ENCODE measurements around the gene ANTXR1.
A peak's percentile ranks its signal among the peaks of the same experiment; 100 is the strongest.

Gene ANTXR1

DNA sequence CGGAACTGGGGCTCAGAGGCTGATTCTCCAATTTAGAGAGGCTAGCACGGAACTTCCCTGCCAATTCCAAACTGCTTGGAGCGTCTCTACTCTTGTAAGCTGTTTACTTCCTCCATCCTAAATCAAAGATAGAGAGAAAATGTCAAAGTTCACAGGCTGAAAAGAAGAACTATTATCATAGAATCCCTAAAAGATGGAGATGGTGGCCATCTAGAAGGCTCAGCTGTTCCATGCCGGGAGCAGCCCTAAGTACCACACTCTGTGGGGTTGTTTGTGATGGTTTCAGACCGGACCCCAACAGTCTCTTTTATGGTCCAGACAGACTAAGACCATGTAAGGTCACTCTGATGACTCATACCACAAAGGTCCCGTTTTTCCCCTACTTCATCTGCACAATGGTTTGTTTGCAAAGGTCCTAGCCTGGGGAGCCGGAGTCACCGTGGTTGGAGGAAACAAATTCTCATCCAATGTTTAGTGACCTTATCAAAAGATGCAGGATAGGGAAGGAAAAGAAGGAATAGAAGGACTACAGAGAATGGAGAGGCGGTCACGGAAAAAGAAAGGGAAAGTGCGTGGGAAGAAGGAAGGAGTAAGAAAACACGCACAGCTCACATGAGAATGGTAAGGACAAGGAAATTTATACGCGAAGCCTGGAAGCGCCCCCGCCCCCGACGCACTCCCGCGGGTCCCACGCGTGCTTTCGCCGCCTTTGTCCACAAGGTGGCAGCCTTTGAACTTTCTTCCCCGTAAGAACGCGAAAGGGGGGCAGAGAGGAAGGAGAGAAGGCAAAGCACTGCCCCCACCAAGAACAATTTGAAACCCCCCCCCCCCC is 453 bp upstream of the ANTXR1 start:
- peak; percentile 75 for TF ChIP-seq CTCF (conservative IDR thresholded peaks at IDR 0.05; ENCODE audit: low read depth, low read length)
- peak overlapping the region; percentile 98 for H3K4me3 ChIP-seq (ENCODE audit: low read length)
- no peak for DNase-seq (ENCODE audit: low read depth)

DNA sequence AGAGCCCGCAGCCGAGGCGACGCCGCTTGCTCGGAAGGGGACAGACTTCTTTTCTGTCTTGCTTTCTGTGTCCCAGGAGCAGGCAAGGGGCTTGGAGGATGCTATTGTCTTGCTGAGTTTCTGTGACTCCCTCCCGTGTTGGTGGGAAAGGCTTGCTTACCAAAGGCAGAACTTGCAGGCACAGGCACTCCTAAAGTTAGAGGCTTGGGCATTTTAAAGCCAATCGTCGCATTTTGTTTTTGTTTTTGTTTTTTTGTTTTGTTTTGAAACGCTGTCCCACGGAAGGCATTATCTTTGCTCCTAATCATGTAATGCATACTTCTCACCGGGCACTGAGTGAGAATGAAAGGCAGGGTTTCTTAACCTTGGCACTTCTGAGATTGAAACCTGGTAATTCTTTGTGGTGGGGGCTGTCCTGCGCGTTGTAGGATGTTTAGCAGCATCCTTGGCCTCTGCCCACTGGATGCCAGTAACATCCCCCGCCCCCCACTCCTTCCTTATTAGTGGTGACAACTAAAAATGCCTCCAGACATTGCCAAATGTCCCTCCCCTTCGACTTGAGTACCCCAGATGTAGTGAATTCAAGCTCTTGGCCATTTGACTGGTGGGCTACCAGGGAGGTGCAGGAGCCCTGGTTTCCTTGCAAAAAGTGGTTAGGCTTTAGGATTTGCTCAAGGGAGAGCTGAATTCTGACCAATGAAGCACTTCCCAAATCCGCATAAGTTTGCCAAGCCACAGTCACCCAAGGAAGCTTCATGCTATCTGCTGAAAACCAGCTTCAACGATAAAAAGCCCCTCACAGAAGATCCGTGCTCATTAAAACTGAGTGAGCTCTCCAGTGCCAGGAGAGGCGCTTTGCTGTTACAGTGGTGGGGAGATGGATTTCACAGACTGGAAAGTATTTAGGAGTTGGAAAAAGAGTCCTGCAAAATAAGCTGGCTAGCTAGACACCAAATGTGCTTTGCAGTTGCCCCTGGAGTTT is 1.2 kb downstream of the ANTXR1 start:
- DNase-seq (ENCODE audit: low read depth), result no peak
- TF ChIP-seq CTCF (conservative IDR thresholded peaks at IDR 0.05; ENCODE audit: low read depth, low read length), result peak; percentile 6
- H3K4me3 ChIP-seq (ENCODE audit: low read length), result peak overlapping the region; percentile 98

GRCh38 chr2:69017080-69017479 is 4.1 kb downstream of the ANTXR1 start:
- no peak for DNase-seq (ENCODE audit: low read depth)
- H3K4me3 ChIP-seq (ENCODE audit: low read length), result peak overlapping the region; percentile 6
- TF ChIP-seq CTCF (conservative IDR thresholded peaks at IDR 0.05; ENCODE audit: low read depth, low read length), result no peak

DNA sequence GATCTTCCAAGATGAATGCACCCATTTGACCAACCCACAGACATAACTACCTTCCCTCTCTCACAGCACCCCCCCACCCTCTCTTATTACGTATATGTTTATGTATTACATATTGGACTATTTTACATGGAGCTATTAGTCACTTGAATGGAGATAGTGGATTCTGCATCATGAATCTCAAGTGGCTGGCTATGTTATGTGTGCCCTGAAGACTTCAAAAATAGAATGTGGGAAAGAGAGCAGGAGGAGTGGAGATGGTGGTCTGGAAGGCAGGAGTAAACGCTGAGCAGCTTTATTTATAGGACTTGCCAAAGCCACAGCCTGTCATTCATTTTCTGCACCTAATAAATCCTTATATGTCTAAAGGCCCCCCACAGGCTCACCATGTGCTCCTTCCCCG is 4.9 kb downstream of the ANTXR1 start:
- no peak overlapping the region for H3K4me3 ChIP-seq (ENCODE audit: low read length)
- no peak for DNase-seq (ENCODE audit: low read depth)
- TF ChIP-seq CTCF (conservative IDR thresholded peaks at IDR 0.05; ENCODE audit: low read depth, low read length), result no peak

DNA sequence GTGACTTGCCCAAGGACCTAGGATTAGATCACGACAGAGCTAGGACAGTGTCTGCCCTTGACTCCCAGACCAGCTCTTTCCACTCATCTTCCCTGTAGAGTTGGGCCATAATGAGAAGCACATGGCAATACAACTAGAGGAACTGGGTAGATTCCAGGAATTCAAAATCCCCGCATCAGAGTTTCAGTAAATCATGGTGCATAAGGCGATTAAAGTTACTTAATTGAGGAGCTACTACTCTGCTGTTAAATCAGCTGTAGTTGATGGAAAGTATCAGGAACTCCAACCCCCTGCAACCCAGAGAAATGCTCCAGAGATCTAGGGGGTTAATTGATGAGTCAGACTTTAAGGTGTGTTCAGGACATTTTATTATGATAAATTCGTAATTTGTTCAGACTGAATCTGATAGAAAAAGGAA is 5.7 kb downstream of the ANTXR1 start:
- DNase-seq (ENCODE audit: low read depth), result no peak
- TF ChIP-seq CTCF (conservative IDR thresholded peaks at IDR 0.05; ENCODE audit: low read depth, low read length), result no peak
- H3K4me3 ChIP-seq (ENCODE audit: low read length), result no peak overlapping the region

DNA sequence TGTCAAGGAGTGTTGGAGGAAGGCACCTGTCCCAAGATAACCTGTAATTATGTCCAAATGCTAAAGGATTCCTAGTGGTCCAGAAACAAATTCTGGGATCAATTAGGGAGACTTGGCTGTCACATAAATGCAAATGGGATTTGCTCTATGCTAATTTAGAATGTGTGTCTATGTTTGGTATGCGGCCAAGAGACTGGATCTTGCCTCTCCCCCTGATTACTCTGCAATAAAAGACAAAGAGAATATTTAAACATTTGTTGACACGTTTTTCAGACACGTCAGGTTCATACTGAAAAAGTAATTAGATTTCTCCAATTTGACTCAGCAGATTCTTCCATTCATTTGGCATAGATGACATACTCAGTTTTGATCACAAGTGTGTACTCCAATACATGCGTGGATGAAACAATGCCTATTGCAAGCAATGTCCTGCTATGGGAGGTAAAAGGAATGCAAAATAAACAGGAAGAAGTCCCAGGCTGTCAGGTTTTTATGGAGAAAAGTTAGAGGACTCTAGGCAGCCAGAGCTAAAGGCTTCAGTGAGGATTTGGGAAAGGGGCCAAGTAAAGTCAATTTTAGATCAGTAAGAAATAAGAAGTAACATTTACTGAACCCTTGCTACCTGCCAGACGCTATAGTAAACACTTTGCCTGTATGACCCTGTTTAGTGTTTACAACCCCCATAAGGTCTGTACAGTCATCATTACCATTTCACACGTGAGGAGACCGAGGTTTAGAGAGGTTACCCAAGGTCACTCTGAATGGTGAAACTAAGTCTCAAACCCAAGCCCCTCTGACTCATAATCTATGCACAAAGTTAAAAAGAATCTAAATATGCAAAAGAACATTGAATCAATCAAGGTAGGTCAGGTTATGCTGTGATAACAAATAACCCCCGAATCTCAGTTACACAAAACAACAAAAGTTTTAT is 7.8 kb downstream of the ANTXR1 start:
- DNase-seq (ENCODE audit: low read depth), result no peak
- no peak for TF ChIP-seq CTCF (conservative IDR thresholded peaks at IDR 0.05; ENCODE audit: low read depth, low read length)

More for the DNA sequence above, 7.8 kb downstream of the ANTXR1 start:
- no peak overlapping the region for H3K4me3 ChIP-seq (ENCODE audit: low read length)

Data from retinal pigment epithelial cell (primary cell).